ENCODE data around the gene PFKFB3.
A peak's percentile ranks its signal among the peaks of the same experiment; 100 is the strongest.
"Not testable (repeated sequence)": the region's sequence is repeated elsewhere in the genome, so short reads cannot be mapped to it uniquely, and the experiment has no call there.

PFKFB3 gene

DNA sequence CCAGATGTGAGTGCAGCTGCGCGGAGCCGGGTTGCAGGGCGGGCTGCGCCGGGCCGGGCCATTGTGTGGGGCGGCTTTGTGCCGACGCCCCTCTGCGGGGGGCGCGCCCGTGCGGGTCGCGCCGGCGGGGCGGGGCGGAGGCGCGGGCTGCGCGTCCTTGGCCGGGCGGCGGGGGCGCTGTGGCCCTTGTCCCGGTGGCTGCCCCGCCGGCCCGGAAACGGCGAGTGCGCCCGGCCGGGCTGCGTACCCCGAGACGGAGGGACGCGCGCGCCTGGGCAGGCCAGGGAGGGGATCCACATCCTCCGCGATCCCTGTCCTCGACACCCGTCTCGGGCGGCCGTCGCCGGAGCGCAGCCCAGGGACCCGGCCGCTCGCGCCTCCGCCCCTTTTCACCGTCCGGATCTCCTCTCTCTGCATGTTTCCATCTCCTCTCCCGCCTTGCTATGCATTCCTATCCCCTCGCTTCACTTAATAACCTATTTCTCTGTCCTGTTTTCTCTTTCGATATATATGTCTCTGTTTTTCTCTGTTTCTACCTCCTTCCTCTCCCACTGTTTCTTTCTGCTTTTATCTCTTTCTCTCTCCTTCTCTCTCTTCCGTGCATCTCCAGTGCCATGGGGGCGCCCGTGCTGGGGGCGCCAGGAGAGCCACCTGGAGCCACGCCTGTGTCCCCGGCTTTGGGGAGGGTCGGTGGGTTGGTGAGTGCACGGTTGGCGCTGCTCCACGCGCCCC lies 765 bp downstream of the PFKFB3 start:
- peak; percentile 29 for DNase-seq

DNA sequence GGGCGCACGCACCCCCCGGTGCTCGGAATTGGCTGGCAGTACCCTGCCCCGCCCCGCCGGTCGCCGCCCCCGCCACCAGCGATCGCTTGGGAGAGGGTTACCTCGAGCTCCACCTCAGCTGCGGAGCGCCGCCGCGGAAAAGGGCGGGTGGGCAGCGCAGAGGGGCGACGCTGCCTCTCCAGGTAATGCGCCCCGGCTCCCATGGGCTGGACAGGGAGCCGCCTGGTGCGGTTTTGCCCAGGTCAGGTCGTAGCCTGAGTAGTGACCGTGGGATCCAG lies 1.3 kb downstream of the PFKFB3 start:
- no peak for DNase-seq

DNA sequence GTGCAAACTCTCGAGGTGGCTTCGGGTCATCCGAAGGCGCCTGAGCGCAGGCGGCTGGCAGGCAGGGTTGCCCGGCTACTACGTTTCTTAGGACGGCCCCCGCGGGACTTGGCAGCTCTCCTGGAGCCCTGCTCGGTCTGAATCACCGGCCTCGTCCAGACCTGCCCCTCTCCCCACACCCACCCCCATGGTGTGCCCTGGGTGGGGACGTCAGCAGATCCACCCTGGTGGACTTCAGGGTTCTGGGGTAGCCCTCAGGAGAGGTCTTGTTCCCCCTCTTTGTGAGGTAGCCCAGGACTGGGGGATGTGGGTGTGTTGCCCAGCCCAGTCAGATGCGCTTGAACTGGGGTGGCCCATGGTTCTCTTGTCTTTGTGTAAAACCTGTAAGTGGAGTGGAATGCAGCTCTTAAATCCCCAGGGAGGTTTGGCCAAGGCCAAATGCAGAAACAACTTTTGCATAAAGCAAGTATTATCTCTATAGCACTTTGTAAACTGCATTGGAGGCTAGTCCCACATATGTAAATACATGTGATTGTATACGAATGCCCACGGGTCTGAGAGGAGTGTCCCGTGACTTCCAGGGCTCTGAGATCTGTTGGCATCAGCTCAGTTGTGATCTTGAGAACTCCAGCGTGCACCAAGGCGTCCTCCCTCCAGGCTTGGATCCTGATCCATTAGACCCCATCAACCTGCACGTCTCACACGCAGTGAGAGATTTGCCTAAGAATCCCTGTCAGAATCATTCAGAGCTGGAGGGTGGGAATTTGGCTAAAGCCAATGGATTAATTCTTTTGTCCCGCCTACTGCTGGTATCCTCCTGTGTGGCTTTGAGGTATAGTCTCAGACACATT lies 1.8 kb downstream of the PFKFB3 start:
- DNase-seq = no peak

DNA sequence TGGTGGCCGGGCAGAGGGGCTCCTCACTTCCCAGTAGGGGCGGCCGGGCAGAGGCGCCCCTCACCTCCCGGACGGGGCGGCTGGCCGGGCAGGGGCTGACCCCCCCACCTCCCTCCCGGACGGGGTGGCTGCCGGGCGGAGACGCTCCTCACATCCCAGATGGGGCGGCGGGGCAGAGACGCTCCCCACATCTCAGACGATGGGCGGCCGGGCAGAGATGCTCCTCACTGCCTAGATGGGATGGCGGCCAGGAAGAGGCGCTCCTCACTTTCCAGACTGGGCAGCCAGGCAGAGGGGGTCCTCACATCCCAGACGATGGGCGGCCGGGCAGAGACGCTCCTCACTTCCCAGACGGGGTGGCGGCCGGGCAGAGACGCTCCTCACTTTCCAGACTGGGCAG lies 3.8 kb downstream of the PFKFB3 start:
- DNase-seq = not testable (repeated sequence)

DNA sequence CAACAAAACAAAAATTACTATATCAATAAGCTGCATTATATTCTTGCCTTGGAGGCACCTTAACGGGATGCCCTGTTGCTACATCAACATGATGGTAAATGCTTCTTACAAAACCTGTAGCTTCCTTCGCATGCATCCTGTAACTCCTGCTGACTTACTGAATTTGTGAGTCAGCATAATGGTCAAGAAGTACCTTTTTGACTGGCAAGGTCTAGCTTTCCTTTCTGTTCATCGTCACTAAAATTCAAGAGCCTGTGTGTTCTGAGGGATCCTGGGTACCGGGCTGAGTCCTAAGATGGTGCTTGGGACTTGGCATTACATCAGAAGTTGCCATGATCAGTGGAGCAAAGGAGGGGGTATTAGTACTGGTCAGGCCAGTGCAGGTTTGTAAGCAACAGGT lies 4.9 kb downstream of the PFKFB3 start:
- DNase-seq = no peak

DNA sequence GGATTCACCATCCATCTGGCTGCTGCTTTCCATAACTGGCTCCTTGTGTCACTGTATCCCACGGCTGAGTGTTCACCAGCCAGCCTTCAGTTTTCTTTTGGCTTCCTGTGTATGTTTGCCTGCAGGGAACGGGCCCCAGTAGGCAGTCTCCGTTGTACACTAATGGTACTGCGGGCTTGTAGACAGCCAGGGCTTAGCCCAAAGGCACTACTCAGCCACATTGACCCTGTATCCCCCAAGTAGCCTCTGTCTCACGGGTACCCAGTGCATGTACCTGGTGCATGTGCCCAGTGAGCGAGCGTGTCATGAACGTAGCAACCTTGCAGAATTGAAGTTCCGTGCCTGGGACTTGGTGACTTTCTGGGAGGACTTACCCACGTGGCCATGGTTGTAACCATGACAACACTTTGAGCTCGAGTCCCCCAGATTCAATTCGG lies 6.1 kb downstream of the PFKFB3 start:
- no peak for DNase-seq

DNA sequence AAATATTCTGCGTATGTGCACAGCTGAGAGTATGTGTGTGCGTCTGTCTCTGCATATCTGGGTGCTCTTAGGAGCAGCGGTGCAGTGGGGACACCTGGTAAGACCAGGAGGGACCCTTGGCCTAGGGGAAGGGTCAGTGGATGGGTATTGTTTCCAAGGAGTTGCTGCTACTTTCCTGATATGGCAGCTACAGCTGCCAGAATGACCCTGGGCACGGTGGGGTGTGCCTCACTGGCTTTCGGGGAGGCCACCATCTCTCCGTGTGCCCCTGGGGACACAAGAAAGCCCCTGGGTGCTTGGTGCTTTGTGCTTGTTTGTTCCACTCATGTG lies 8.6 kb downstream of the PFKFB3 start:
- DNase-seq = no peak

DNA sequence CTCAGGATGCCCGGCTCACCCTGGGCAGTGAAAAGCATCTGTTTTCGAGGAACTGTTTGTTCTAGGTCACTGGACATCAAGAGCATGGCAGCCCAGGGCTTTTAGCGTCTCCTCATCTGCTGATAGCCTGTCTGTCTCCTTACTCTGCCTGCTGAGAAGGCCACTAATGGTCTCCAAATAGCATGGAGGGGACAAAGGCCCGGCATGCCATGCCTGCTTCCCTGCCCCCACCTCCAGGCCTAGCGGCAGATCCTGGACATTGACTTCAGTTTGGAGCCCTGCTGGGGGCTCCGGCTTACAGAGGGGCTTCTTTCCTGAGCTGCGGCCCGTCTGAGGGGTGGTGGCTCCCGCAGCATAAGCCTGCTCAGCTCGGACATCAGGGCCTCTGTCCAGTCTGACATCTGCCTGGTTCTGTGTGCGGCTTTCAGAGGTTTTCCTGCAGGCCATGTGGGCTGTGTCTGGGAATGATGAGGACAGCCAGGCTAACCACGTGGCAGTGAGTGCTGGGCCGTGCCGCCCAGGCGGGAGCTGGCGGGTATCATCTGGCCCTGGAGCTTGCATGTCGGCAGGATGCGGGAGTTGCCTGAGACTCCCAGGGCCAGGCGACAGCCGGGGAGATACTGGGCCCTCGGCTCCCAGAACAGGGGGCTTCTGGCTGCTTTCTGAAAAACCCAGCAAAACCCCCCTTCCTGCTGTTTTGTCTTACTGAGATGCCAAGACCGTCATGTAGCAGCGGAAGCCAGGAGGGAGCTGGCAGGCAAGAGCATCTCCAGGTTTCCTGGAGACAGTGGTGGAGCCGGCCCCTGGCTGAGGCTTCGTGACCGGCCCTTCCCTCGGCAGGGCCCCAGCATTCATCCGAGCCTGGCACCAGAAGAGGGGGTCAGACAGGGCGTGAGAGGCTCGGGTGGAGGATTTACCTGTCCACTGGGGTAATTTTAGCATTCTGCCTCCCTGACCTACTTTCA lies 9.2 kb downstream of the PFKFB3 start:
- DNase-seq = no peak

DNA sequence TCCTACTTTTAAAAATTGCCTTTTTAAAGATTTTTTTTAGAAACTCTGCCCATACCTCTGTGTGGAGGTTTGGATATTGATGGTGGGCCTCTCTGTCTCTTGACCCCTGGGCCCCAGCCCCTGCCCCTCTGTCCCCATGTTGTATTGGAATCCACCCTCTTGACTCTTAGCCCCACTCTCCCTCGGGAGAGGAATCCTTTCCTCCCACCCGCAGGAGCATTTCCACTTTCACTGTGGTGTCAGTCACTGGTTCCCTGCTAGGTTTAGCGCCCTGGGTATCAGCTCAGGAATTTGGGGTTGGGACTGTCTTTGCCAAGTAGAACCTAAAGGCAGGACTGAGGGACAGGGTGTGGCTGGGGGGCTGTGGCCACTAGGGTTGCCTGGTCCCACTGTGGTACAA lies 10.1 kb downstream of the PFKFB3 start:
- no peak for DNase-seq

DNA sequence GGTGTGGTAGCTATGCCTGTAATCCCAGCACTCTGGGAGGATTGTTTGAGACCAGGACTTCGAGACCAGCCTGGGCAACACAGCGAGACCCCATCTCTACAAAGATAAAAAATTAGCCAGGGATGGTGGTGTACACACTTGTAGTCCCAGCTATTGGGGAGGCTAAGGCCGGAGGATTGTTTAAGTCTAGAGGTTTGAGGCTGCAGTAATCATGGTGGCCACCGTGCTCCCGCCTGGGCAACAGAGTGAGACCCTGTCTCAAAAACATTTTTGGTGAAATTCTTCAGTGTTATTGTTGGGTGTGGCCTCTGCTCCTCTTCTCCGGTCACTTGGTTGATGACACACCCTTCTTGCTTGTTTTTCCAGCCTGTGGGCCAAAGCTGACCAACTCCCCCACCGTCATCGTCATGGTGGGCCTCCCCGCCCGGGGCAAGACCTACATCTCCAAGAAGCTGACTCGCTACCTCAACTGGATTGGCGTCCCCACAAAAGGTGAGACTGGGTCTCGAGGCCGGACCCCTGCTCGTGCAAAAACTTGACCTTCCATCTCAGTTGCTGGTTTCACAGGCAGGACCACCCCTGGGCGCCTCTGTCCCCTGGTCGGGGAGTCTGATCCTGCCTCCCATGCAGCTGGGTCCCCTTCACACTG lies 10.6 kb downstream of the PFKFB3 start:
- no peak for DNase-seq

DNA sequence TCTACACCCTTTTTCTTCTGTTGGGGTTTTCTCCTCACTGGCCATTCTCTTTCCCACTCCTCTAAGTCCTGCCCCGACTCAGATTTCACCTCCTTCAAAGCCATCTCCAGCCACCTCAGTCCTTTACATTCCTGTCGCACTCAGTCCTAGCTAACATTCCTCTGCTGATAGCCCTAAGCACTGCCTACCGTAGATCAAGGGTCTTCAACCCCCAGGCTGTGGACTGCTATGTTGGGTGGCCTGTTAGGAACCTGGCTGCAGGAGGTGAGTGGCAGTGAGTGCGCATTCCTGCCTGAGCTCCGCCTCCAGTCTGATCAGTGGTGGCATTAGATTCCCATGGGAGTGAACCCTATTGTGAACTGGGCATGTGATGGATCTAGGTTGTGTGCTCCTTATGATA lies 11.2 kb downstream of the PFKFB3 start:
- no peak for DNase-seq

DNA sequence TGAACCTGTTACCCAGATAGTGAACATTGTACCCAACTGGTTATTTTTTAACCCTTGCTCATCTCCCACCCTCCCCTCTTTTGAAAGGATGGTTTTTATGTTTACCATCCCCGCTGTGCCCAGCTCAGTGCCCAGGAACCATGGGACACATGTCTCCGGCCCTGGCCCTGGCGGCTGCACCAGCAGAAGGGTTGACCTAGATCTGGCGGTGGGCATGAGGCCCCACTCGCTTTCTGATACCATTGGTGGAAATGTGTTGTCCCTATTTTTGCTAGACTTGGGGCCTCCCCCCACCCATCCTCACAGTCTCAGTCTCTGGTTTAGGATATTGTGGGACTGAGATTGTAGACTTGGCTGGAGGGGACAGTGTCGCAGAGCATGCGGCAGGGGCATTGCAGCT lies 11.9 kb downstream of the PFKFB3 start:
- no peak for DNase-seq

DNA sequence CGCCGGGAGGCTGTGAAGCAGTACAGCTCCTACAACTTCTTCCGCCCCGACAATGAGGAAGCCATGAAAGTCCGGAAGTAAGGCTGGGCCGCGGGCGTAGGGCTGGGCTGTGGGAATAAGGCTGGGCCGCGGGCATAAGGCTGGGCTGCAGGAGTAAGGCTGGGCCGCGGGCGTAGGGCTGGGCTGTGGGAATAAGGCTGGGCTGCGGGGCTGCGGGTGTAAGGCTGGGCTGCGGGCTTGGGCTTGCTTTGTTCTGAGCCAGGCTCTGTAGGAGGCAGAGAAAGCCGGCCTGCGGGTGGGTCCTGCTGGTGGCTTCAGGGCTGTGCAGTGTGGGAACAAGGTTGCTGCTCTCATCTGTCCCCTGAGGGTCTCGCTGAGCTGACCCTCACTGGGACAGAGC lies 12.5 kb downstream of the PFKFB3 start:
- DNase-seq = no peak

DNA sequence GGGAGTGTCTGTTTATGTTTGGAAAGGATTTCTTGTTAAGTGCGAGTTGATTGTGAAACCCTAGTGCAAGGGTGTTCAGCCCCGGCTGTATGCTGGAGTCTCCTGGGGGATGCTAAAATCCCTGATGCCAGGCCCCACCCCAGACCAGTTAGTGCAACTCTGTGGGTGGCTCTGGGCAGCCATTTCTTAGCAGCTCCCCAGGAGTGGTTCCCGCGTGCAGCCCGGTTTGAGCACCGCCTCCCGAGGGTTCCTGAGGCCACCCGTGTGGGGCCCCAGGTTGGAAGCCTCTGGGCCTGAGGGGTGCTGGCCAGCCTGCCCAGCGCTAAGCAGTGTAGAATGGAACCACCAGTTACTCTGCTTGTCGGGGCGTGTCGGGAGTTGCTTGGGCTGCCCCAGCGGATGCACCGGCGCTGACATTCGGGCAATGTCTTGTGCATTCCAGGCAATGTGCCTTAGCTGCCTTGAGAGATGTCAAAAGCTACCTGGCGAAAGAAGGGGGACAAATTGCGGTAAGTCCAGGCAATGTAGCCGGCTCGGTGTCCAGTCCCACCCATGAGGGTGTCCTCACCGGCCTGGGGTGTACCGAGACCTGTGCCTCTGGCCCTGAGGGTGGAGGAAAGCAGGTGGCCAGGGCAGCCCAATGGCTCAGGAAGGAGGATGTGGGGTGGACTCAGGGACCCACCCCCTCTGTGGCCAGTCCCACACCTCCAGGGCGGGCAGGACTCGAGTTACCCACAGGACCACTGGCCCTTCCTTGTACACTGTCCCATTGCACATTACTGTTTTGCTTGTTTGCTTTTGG lies 13.2 kb downstream of the PFKFB3 start:
- no peak for DNase-seq

DNA sequence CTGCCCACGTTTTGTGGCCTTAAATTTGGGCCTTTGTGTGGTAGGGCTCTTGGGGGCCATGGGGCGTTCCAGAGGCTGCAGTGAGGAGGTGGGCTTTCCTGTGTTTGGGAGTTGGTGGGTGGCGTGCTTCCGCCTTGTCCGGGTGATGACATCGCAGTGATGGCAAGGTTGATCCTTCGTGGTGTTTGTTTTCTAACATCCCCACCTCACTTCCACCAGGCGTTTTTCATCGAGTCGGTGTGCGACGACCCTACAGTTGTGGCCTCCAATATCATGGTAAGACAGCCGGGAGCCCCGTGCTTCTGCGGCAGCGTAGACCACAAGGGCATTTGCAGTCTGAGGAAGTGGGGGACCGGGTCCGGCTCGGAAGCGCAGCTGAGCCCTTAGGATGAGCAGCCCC lies 14.2 kb downstream of the PFKFB3 start:
- DNase-seq = no peak

DNA sequence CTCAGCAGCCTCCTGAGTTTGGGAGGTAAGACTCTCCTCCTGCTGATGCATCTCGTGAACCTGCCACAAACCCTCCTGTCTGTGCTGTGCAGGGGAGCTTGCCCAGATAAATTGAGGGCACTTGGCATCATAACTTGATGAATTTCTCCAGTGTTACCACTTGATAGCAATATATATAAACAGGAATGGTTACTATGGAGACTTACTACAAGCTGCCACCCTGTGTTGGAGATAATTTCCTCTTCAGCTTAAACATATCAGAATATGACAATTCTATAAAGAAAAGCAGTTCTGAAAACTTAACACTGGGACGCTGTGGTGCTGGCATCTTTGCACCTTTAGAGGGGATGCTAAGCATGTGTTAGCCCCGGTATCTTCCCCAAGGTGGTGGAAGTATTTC lies 14.9 kb downstream of the PFKFB3 start:
- no peak for DNase-seq

DNA sequence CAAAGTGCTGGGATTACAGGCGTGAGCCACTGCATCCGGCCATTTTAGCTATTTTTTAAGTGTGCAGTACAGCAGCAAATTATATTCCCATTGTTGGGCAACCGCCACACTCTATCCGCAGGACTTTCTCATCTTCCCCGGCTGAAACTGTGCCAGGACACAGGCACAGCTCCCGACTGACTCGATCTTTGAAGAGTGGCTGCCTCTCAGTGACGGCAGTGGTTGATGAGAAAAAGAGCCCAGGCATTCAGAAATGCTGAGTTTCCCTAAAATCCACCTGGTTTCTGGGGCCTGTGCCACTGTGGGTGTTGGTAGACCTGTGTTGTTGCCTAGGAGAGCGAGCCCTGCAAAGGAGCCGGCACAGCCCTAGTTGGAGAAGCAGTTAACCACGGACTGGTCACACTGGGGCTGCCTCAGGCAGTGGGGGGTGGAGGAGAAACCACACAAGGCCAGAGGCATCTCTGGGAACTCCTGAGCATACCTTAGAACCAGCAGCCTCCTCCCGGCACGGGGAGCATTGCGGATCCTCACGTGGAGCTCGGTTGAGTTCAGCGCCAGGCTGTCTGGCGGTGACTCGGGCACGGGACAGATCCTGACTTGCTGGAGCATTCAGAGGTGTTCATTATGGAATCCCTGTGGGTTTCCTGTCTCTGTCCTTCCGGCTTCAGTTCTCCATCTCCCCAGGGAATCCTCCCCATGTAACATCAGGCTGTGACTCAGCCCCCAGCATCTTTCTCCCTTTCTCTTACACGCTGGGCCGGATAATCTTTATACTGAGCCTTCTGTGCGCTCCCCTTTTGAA lies 16.2 kb downstream of the PFKFB3 start:
- DNase-seq = no peak

DNA sequence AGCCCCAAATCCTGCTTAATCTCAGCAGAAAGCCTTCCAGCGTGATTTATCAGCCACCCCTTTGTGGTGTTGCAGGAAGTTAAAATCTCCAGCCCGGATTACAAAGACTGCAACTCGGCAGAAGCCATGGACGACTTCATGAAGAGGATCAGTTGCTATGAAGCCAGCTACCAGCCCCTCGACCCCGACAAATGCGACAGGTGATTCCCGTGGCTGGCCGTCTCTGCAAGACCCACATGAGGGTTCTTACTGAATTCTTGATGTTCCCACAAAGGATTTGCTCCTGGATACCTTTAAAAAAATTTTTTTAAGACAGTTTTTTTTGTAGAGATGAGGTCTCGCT lies 16.7 kb downstream of the PFKFB3 start:
- no peak for DNase-seq

DNA sequence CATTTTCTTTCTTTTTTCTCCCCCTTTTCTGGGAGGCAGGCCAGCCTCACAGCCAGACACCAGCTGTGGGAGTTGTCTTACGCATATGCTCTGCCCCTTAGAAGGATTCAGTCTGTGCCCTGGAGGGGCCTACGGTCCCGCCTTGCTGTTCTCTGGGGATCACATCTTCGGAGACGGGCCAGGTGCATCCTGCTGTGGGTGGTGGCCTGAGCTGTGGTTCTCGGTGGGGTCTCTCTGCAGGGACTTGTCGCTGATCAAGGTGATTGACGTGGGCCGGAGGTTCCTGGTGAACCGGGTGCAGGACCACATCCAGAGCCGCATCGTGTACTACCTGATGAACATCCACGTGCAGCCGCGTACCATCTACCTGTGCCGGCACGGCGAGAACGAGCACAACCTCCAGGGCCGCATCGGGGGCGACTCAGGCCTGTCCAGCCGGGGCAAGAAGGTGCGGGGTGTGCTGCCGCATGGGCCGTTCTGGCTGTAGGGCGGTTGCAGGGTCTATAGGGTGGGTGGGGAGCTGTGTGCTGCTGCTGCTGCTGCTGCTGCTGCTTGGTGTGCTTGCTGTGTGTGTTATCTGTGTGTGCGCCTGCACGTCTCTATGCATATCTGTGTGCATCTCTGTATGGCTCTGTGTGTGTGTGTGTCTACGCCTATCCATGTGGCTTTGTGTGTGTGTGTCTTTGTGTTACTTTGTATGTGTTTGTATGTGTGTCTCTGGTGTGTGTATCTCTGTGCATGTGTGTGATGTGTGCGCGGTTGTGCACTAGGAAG lies 17.9 kb downstream of the PFKFB3 start:
- DNase-seq = no peak

DNA sequence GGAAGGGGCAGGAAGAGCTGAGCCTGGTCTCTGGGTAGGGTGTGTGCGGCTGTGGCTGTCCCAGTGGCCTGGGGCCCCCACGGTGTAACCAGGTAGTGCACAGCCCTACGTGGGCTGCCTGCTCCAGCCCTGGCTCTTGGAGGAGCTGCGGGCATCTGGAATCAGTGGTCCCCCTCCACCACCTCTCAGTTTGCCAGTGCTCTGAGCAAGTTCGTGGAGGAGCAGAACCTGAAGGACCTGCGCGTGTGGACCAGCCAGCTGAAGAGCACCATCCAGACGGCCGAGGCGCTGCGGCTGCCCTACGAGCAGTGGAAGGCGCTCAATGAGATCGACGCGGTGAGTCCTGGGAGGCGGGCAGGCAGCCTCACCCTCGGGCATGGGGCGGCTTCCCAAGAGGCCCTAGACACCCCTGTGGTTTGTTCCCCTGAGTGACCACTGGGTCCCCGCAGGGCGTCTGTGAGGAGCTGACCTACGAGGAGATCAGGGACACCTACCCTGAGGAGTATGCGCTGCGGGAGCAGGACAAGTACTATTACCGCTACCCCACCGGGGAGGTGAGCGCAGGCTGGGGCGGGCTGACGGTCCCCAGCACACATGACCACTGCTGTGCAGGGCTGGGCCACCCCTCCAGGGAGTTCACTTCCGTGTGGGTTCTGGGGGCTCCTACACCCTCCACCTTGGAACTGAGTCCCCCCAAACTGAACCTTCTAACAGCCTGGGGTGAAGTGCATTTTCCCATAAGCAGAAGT lies 18.6 kb downstream of the PFKFB3 start:
- DNase-seq = no peak

Data from NCI-H1436 (cell line).